NCI-H748 (cell line): ENCODE data around the gene PBX3.

Source experiments
- DNase-seq: peaks from one replicate; lab custom pipeline; 2025; ENCODE audit not compliant: unreplicated experiment; lab: John Stamatoyannopoulos, UW

PBX3 gene

DNA sequence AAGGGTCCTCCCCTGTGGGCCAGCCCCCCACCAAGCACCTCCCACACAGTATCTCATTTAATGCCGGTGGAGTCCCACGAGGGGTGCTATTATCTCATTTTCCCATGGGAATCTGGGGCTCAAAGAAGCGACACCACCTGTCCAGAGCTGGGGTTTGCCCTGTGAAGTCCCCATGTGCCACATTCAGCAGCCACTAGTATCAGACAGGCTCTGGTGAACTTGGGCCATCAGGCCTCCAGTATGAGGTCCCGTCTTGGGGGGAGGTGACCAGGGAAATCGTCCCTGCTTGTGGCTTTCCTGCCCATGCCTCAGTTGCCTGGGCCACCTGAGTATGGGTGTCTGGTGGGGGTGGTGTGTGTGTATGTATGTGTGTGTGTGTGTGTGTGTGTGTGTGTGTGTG is 222.7 kb downstream of the PBX3 start:
- DNase-seq: no peak

DNA sequence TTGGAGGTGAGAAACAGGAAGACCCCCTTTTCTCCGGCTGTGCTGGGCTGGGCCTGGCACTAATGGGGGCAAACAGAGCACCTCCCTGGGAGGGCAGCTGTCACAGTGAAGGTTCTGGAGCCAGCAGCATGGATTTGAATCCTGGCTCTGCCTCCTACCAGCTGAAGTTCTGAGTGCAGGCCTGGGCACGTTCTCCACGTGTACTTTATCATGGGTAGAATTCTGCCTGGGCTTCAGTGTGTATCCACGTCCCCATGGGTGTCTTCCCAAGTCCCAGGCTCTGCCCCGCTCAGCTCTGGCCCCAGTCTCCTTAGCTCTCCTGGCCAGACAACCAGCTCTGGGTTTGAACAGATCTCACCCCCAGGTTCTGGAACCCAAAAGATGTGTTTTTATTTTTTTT is 223.2 kb downstream of the PBX3 start:
- no peak for DNase-seq

DNA sequence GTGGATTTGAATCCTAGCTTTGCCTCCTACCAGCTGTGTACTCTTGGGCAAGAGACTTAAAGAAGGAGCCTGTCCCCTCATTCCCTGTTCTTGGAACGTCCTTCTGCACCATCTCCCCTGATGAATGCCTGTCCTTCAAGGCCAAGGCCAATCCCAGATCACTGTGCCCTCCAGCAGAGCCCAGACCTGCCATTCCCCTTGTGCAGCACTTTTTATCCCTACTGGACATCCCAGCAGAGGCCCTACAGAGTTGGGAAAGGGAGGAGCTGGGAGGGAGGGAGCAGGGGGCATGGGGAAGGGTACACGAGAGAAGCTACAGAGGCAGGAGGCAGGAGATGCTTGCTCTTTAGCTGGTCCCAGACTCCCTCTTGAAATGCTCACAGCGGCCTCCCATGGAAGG is 223.9 kb downstream of the PBX3 start:
- no peak for DNase-seq

DNA sequence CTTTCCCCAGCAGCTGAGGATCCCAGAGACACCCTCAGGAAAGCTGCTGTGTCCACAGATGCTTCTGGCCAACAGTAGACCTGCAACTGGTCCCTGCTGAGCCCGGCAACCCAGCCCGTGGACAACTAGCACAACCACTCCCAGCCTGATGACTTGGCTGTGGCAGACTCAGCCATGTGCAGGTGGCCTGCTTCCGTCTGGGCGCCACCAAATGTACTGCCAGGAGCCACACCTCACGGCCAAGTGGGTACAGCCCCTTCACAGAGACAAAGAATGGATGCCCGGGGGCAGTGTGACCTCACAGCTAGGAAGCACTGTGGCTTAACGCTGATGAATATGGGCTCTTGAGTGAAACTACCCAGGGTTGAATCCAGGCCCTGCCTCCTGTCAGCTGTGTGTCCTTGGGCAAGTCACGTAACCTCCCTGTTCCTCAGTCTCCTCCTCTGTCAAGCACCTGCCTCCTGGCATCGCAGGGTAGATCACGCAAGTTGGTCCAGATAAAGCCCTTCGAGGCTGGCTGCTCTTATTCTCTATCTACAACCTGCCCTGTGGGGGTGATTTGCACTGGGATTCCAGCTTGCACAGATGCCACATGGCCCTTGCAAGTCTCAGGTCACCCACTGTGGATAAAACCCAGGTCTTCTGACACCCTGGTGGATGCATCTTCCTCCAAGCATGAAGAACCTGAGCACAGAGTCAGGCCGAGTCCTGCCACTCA is 225.0 kb downstream of the PBX3 start:
- peak; percentile 24 for DNase-seq

DNA sequence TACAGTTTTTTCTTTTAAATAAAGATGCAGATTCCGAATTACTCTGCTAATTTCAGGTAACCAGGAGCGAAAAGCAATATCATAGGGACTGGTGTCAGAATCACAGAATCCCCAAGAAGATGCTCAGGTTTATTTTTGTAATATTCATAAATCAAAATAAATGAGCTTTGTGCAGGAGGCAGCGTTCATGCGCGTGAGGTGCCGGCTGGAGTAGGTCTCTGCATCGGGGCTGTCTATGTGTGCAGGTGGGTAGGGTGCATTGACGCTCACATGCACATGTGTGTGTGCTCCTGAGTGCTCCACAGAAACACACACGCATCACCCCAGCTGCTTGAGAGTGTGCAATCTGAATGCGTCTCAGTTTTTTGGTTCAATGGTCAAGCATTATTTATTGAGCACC is 226.4 kb downstream of the PBX3 start:
- DNase-seq: no peak

DNA sequence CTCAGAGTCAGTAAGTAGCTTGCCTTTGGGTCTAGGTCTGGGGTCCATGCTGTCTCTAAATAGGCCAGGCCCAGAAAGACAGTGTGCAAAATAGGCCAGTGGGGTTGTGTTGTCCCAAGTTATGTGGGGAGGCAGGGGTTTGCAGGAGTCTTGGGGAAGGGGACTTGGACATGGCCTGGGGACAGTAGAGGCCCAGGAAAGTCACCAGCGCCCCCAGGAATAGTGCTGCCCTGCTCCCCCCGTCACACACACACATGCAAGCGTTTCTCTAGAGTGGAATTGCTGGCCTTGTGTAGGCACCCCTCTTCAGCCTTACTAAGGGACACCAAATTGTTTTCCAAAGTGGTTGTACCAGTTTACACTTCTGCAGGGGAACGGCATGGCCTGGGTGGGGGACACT is 227.5 kb downstream of the PBX3 start:
- DNase-seq: no peak

DNA sequence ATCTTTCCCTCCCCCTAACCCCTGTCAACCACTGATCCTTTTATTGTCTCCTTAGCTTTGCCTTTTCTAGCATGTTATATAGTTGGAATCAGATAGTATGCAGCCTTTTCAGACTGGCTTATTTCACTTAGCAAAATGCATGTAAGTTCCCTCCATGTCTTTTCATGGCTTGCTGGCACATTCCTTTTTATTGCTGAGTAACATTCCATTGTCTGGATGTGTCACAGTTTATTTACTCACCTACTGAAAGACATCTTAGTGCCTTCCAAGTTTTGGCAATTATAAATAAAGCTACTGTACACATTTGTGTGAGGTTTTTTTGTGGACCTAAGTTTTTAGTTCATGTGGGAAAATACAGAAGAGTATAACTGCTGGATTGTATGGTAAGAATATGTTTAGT is 230.1 kb downstream of the PBX3 start:
- DNase-seq: no peak

DNA sequence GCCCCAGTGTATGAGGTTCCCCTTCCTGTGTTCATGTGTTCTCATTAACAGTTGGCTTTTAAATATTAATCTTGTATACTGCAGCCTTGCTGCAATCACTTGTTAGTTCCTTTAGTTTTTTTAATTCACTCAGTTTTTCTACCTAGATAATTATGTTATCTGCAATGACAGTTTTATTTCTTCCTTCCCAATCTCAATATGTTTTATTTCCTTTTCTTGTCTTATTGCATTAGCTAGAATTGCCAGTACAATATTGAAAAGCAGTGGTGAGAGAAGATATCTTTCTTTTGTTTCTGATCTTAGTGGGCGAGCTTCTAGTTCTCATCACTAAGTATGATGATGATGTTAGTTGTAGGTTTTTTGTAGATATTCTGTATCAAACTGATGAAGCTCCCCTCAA is 232.2 kb downstream of the PBX3 start:
- no peak for DNase-seq

DNA sequence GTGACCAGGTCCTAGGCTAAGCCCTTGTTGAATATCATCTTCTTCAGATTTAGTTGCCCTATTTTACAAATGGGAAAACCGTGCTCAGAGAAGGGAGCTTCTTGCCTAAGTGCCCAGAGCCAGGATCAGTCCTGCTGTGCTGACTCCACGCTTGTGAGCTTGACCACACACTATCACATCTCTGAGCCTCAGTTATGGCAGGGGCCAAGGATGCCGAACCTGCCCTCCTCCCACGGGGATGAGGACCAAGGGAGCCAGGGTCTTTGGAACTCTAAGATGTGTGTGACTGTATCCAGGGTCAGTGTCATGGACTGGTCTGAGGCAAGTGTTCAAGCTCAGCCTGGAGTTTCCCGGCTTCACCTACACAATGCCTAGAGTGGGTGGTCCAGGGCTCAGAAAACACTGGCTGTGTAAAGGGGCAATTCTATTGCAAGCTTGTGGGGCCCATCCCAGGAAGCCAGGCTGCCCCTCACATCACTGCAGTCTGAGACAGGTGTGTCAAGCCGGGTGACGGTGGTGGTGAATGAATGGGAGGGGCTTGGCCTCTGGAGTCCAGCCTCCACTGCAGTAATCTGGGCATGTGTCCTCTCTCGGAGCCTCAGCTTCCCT is 235.7 kb downstream of the PBX3 start:
- DNase-seq: no peak

DNA sequence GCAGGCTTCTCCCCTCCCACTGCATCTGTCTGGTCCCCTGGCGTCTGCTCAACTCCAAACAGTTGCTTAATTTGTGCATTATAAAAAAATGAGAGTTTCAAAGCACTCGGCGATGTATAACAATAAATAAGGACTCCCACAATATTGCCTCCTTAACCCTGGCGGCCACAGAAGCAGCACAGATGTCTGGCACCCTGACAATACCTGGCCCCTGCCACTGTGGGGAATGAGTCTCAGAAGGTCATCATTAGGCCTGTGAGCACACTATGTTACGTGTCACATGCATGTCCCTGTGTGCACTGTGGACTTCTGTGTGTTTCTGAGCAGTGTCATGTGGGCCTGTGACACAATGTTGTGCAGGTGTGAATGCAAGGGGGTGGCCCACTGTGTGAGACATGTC is 236.5 kb downstream of the PBX3 start:
- no peak for DNase-seq

DNA sequence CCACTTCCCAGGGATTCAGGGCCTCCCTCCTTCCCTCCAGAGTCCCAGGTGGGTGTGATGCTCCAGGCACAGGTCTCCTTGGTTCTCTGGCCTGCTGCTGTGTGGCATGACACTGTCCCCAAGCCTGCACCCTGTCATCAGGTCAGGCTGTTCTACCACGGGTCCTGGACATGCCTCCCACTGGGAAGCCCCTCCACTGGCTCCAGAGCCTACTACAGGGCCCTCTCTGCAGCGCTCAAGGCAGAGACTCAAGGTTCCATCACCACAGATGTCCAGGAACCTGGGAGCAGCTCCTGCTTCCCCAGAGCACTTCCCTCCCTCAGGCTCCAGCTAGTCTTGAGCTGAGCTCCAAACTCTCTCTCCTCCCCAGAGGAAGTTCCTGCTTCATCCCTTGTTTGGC is 237.3 kb downstream of the PBX3 start:
- DNase-seq: no peak

DNA sequence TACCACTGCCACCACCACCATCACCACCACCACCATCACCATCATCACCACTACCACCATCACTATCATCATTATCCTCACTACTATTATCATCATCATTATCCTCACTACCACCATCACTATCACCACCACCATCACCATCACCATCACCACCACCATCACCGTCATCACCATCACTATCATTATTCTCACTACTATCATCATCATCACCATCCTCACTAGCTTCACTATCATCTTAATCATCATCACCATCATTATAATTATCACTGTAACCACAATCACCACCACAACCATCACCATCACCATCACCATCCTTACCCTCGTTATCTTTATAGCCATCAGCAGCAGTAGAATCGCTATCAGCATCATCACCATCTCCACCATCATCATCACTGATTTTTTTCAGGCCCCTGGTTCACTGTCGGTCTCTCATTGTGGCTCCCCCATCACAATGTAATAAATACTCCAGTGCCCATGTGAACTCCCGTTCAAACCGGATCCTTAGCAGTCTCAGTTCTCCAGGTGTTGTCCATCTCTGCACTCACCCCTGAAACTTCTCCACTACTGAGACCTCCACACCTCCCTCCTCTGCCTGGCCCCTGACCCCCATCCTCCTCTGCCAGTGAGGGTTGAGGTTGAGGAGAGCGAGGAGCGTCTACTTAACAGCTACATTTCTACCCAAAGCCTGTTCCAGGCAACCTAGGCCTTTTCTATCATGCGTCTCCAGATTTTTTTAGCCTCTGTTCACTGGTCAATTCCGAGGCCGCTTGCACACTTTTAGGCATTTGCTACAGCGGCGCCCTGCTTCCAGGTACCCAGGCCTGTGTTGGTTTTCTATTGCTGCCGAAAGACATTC is 238.2 kb downstream of the PBX3 start:
- DNase-seq: no peak

DNA sequence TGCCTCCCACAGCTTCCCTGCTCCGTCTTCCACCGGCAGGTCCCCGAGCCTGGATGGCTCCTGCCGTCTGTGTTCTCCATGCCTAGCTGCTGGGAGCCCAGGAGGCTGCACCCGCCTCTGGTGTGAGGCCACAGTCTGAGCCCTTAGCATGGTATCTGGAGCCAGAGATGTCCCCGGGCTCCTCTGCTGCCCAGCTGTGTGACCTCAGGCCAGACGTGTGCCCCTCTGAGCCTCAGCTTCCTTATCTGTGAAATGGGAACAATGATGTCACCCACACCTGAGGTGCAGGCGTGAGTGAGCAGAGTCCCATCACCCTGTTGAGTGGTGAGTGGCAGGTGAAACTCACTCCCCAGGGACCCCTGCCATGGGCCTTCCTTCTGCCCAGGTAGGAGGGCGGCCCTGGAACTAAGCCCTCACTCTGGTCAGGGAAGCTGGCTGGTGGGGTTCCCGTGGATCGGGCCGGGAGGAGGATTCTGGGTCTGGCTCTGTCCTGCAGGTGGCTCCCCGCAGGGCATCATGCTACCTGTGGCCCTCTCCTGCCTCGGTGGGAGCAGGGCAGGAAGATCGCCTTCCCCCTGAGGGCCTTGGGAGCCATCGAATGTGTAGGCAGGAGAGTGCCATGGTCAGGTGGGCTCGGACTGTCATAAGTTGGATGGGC is 239.0 kb downstream of the PBX3 start:
- DNase-seq: no peak

DNA sequence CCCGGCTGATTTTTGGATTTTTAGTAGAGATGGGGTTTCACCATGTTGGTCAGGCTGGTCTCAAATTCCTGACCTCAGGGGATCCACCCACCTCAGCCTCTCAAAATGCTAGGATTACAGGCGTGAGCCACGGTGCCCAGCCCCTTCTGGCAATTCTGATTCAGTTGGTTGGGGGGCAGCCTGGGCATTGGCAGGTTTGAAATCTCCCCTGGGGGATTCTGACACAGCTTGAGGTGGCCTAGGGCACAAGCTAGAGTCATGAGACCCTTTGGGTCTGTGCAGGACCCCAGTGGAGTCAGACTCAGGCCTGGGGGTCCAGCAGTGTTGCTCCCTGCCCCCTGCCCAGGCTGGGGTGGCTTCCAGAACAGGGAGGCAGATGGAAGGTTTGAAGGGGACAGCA is 239.8 kb downstream of the PBX3 start:
- DNase-seq: no peak

DNA sequence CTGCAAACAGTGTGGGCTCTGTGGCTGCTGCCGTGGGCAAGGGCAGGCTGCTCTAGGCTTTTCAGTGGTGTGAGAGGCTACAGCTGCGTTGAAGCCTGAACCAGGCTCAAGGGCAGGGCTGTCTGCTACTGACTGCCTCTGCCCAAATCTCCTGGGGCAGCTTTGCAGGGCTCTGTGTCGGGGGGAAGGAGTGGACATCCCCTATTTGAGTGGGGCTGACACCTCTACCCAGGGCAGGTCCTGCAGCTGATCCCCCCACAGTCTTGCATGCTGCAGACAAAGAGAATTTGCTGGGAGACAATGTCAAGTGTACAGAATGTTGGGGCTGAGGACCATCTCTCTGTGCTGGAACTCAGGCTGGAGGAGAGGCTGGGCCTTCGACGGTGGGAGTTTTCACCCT is 240.2 kb downstream of the PBX3 start:
- DNase-seq: no peak

DNA sequence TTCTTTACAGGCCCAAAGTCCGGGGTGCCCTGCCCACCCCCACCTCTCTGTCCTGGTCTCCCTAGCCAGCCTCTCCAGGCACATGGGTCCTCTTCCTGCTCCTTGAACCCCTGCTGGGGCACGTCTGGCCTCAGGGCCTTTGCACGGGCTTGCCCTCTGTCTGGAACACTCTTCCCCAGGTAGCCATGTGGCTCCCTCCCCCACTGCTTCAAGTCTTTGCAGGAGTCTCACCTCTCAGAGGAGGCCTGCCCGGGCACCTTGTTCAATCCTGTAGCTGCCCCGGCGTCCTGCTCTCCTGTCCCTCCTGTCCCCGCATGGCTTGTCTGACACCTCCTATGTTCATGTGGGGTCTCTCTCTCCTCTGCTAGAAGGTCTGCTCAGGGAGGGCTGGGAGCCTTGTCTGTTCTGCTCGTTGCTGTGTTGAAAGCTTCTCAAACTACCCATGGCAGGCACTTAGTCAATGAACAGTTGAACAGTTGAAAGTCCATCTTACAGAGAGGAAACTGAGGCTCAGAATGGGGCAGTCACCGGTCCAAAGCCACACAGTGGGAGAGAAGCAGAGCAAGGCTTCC is 241.4 kb downstream of the PBX3 start:
- DNase-seq: no peak

DNA sequence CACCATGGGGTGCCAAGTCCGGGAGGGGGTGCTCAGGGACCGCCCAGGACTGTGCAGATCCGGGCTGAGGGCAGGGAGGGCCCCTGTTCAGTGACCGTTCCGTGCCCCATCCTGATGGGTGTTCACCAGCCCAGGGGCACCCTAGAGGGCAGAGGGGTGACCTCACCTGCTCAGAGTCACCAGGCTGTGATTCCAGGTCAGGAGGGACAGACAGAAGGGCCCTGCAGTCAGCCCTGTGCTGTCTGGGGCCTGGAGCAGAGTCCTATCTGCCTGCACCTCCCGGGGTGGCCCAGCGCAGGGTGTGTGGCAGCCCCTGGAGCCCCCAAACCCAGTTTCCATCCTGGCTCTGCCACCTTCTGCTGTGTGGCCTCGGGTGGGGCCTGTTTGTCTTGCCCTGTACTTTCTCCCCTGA is 241.9 kb downstream of the PBX3 start:
- no peak for DNase-seq

DNA sequence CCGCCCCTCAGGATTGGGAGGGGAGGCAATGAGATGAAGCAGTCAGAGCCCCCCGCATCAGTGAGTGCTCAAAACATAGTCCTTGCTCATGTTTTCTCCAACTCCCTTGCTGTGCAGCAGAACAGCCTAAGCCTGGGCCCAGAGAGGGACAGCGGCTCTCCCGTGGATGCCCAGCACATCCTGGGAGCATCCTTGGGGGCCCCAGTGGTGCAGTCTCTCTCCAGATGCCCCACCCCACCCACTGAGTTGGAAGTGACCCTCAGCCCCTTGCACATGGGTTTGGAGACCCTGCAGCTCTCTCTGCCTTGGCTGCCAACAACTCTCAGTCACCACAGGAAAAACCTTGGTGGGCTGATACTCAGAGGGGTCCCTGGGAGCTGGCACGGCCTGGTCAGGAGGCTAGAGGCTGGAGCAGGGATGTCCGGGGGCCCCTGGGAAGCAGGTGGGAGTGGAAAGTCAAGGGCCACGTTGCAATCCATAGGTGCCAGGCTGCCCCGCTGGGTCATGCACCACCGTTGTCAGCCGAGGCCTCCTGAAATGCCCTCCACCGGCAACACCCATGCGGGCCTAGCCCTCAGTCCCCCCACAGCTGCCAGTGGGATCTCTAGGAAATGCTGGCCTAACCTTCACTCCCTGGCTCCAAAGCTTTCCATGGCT is 242.5 kb downstream of the PBX3 start:
- no peak for DNase-seq

DNA sequence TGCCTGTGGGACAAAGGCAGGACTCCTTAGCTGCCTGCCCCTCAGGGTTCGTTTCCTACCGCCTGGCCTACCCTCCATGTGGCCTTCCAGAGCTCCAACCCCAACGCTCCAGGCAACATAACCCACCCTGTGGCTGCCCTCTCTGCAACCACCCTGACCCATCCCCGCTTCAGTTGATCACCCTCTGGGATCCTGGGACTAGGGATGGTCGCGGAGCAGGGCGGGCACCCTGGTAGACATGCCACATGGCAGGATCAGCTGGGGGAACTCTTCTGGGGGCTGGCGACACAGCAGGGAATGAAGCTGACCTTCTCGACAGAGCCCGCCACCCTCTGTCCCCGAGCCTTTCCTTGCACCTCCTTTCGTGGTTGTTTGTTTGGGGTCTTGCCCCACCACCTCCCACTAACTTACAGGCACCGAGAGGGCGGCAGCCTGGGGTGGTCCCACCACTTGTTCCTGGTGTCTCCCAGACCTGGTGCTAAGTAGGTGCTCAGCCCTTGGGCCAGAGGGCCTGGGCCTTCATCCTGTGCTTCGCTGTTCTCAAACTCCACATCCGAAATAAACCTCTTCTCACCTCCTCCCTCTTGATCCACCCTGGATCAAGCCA is 243.1 kb downstream of the PBX3 start:
- no peak for DNase-seq

DNA sequence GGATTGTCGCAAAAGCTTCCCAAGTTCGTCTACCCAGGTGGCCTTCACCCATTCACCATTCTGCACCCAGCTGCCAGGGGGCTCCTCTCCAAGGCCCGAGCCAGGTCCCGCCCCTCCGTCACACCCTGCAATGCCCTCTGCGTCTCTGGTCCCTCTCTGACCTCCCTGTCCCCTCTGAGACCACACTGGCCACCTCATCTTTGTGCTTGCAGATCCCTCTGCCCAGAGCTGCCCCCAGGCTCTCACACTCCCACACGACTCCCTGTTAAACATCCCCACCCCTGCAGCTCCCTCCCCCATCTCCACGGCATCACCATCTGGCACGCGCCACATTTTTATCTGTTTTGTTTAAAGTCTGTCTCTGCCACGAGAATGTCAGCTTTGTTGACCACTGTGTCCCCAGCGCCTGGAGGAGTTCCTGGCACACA is 243.6 kb downstream of the PBX3 start:
- no peak for DNase-seq
